ENCODE data around the gene EDARADD. TPM values are rescaled to one million over a fixed set of nuclear protein-coding genes. Genes with fewer than 3 reads are reported as not detected.

Gene EDARADD
- total RNA-seq, 2 donors from 2014 or later: 2.8 TPM; not detected in 1

- H3K36me3 ChIP-seq: no peaks in the 10 kb centered on the region
- H3K27me3 ChIP-seq (replicated peaks; ENCODE audit: insufficient read depth): no peaks in the 10 kb centered on the region
- no peaks in the 10 kb centered on the region for H3K4me1 ChIP-seq (ENCODE audit: control insufficient read depth in 1 of 2, low read depth in 2 of 2)
- H3K4me3 ChIP-seq: no peak overlapping the region
- TF ChIP-seq, protein P1, sequence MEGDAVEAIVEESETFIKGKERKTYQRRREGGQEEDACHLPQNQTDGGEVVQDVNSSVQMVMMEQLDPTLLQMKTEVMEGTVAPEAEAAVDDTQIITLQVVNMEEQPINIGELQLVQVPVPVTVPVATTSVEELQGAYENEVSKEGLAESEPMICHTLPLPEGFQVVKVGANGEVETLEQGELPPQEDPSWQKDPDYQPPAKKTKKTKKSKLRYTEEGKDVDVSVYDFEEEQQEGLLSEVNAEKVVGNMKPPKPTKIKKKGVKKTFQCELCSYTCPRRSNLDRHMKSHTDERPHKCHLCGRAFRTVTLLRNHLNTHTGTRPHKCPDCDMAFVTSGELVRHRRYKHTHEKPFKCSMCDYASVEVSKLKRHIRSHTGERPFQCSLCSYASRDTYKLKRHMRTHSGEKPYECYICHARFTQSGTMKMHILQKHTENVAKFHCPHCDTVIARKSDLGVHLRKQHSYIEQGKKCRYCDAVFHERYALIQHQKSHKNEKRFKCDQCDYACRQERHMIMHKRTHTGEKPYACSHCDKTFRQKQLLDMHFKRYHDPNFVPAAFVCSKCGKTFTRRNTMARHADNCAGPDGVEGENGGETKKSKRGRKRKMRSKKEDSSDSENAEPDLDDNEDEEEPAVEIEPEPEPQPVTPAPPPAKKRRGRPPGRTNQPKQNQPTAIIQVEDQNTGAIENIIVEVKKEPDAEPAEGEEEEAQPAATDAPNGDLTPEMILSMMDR (IDR thresholded peaks at IDR 0.05): no peak
- ATAC-seq (ENCODE audit: insufficient number of reproducible peaks, low FRiP score, low read depth): no peak
- H3K9me3 ChIP-seq: no peaks in the 10 kb centered on the region
- no peak for DNase-seq (ENCODE audit: low spot score)
- H3K27ac ChIP-seq: no peak overlapping the region
Measured at GRCh38 chr1:236353813-236354212, 40.3 kb upstream of the EDARADD start.

GRCh38 chr1:236354330-236355147 lies 39.5 kb upstream of the EDARADD start:
- no peaks in the 10 kb centered on the region for H3K9me3 ChIP-seq
- H3K36me3 ChIP-seq: no peaks in the 10 kb centered on the region
- no peak for DNase-seq (ENCODE audit: low spot score)
- H3K27me3 ChIP-seq (replicated peaks; ENCODE audit: insufficient read depth): no peaks in the 10 kb centered on the region
- no peak for ATAC-seq (ENCODE audit: insufficient number of reproducible peaks, low FRiP score, low read depth)
- H3K27ac ChIP-seq: no peak overlapping the region
- no peaks in the 10 kb centered on the region for H3K4me1 ChIP-seq (ENCODE audit: control insufficient read depth in 1 of 2, low read depth in 2 of 2)
- H3K4me3 ChIP-seq: no peak overlapping the region
- TF ChIP-seq, protein P1 (IDR thresholded peaks at IDR 0.05): no peak

GRCh38 chr1:236356141-236356540 lies 37.9 kb upstream of the EDARADD start:
- Histone ChIP-seq H3K27me3 (replicated peaks; ENCODE audit: insufficient read depth) (no peaks in the 10 kb centered on the region), H3K27ac (no peak overlapping the region), H3K9me3 (no peaks in the 10 kb centered on the region), H3K4me1 (ENCODE audit: control insufficient read depth in 1 of 2, low read depth in 2 of 2) (no peaks in the 10 kb centered on the region), H3K4me3 (no peak overlapping the region), H3K36me3 (no peaks in the 10 kb centered on the region)
- TF ChIP-seq, protein P1 (IDR thresholded peaks at IDR 0.05): no peak
- no peak for DNase-seq (ENCODE audit: low spot score)
- no peak for ATAC-seq (ENCODE audit: insufficient number of reproducible peaks, low FRiP score, low read depth)

GRCh38 chr1:236361909-236362590 lies 32.0 kb upstream of the EDARADD start:
- TF ChIP-seq, protein P1 (IDR thresholded peaks at IDR 0.05): no peak
- H3K36me3 ChIP-seq: no peaks in the 10 kb centered on the region
- H3K9me3 ChIP-seq: no peaks in the 10 kb centered on the region
- no peaks in the 10 kb centered on the region for H3K4me1 ChIP-seq (ENCODE audit: control insufficient read depth in 1 of 2, low read depth in 2 of 2)
- DNase-seq (ENCODE audit: low spot score) (no peak), ATAC-seq (ENCODE audit: insufficient number of reproducible peaks, low FRiP score, low read depth) (no peak)
- no peak overlapping the region for H3K27ac ChIP-seq
- no peaks in the 10 kb centered on the region for H3K27me3 ChIP-seq (replicated peaks; ENCODE audit: insufficient read depth)
- H3K4me3 ChIP-seq: no peak overlapping the region

GRCh38 chr1:236363237-236363636 lies 30.8 kb upstream of the EDARADD start:
- TF ChIP-seq, protein P1 (IDR thresholded peaks at IDR 0.05): no peak
- Histone ChIP-seq H3K27ac (no peak overlapping the region), H3K36me3 (no peaks in the 10 kb centered on the region), H3K9me3 (no peaks in the 10 kb centered on the region), H3K4me3 (no peak overlapping the region), H3K27me3 (replicated peaks; ENCODE audit: insufficient read depth) (no peaks in the 10 kb centered on the region), H3K4me1 (ENCODE audit: control insufficient read depth in 1 of 2, low read depth in 2 of 2) (no peaks in the 10 kb centered on the region)
- DNase-seq (ENCODE audit: low spot score) (no peak), ATAC-seq (ENCODE audit: insufficient number of reproducible peaks, low FRiP score, low read depth) (no peak)
